GM10248 (cell line): ENCODE results near the gene HMGCS2.

ENCODE experiments used
- CTCF ChIA-PET: fragments of 300-600 bp; sonication (Branson Sonifier 250); formaldehyde crosslinking; extraction: SDS; loops from one replicate; lab custom pipeline; 2021; ENCODE audit warnings: antibody characterized with exemption; lab: Yijun Ruan, JAX
- POLR2A ChIA-PET: fragments of 350-650 bp; sonication (Branson Sonifier 250); formaldehyde crosslinking; extraction: SDS; loops from one replicate; lab custom pipeline; 2020; ENCODE audit warnings: antibody characterized with exemption; lab: Yijun Ruan, JAX
- DNase-seq: peaks from one replicate; pipeline ENCODE4 v3.0.0; 2012; ENCODE audit errors: extremely low spot score
- CTCF ChIP-seq: IDR thresholded peaks from 2 replicates; pipeline ENCODE4 v1.5.1; 2012; ENCODE audit warnings: mild to moderate bottlenecking, low read depth; ENCODE audit errors: extremely low read depth, missing control alignments, control extremely low read depth

HMGCS2 gene

GRCh38 chr1:119743776-119744597 lies 24.7 kb downstream of the HMGCS2 start:
- peak; percentile 78 for TF ChIP-seq CTCF
- peak; percentile 80 for DNase-seq
- ChIA-PET CTCF (interaction anchor here (0.7 to 3.9 kb wide), 33 partner anchors 8 to 281 kb away, joined by 3 to 35 read pairs (median 5); partner anchors contain the start of genes HMGCS2 and REG4), POLR2A (no interaction called here)

- no peak for DNase-seq
- ChIA-PET POLR2A (no interaction called here), CTCF (interaction anchor here (0.9 to 3.9 kb wide), 27 partner anchors 9 to 132 kb away, joined by 3 to 35 read pairs (median 5); partner anchors contain the start of genes HMGCS2 and REG4)
- TF ChIP-seq CTCF: no peak
Measured at GRCh38 chr1:119743308-119743707, 25.4 kb downstream of the HMGCS2 start.

GRCh38 chr1:119742677-119743076 lies 26.0 kb downstream of the HMGCS2 start:
- TF ChIP-seq CTCF: no peak
- ChIA-PET CTCF (interaction anchor here (0.9 to 3.9 kb wide), 13 partner anchors 9 to 104 kb away, joined by 3 to 35 read pairs (median 4); partner anchors contain the start of genes HMGCS2 and REG4), POLR2A (no interaction called here)
- no peak for DNase-seq

- CTCF ChIA-PET: interaction anchor here (1.0 to 2.3 kb wide), 4 partner anchors 10 to 67 kb away, joined by 4 to 6 read pairs (median 4); no protein-coding TSS in a partner anchor
- POLR2A ChIA-PET: no interaction called here
- no peak for TF ChIP-seq CTCF
- DNase-seq: no peak
Measured at GRCh38 chr1:119742202-119742601, 26.5 kb downstream of the HMGCS2 start.

GRCh38 chr1:119740896-119741780 lies 27.6 kb downstream of the HMGCS2 start:
- CTCF ChIA-PET: interaction anchor here (1.0 to 1.8 kb wide), 5 partner anchors 11 to 68 kb away, joined by 3 to 5 read pairs (median 4); no protein-coding TSS in a partner anchor
- POLR2A ChIA-PET: no interaction called here
- no peak for DNase-seq
- TF ChIP-seq CTCF: no peak

GRCh38 chr1:119740261-119740660 lies 28.4 kb downstream of the HMGCS2 start:
- CTCF ChIA-PET: interaction anchor here (1.1 to 1.6 kb wide), 3 partner anchors 8 to 65 kb away, joined by 3 to 5 read pairs (median 3); no protein-coding TSS in a partner anchor

More at GRCh38 chr1:119740261-119740660, 28.4 kb downstream of the HMGCS2 start:
- no peak for DNase-seq
- no peak for TF ChIP-seq CTCF
- POLR2A ChIA-PET: no interaction called here
